GM19099 (cell line): ENCODE results near the gene SPATA3.

ENCODE experiments used
- POLR2A ChIP-seq: IDR thresholded peaks from 3 replicates; pipeline ENCODE4 v1.6.1; 2011; ENCODE audit warnings: low read depth; ENCODE audit not compliant: insufficient read length; ENCODE audit errors: extremely low read depth

The SPATA3 gene

GRCh38 chr2:230958820-230959756, 36.8 kb upstream of the SPATA3 start:
- no peak for TF ChIP-seq POLR2A

DNA sequence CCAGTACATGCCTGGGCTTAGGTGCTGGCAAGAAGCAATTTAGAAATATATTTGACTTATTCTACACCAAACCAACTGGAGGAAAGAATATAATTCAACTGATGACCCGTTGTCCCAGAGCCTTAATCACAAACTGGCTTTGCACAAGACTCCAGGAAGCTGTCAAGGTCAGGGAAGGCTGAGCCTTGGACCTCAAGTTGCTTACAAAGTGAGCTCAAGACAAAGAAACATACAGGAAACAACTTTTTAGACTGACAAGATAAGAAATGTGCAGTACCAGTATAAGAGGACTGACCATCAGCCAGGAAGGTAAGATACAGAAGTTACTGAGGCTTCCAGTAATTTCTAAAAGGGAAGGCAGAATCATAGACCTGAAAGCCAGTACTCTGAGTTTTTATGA, 35.9 kb upstream of the SPATA3 start:
- no peak for TF ChIP-seq POLR2A

- TF ChIP-seq POLR2A: no peak
Observed at GRCh38 chr2:230961091-230961491, 34.8 kb upstream of the SPATA3 start.

- no peak for TF ChIP-seq POLR2A
Observed at GRCh38 chr2:230964136-230964730, 31.7 kb upstream of the SPATA3 start.

DNA sequence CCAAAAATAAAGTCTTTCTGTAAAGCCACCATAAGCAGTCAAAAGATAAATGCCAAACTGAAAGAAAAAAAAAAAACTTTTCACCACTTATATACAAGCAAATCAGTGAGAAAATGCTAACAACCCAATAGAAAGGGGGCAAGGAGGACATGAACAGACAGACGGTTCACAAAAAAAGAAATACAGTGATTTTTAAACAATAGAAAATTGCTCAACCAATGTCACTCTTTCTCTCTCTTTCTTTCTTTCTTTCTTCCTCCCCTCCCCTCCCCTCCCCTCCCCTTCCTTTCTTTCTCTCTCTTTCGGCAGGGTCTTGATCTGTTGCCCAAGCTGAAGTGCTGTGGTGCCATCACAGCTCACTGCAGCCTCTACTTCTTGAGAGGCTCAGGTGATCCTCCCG, 28.8 kb upstream of the SPATA3 start:
- TF ChIP-seq POLR2A: no peak

GRCh38 chr2:230968921-230969658, 26.8 kb upstream of the SPATA3 start:
- TF ChIP-seq POLR2A: no peak

GRCh38 chr2:230969659-230970015, 26.3 kb upstream of the SPATA3 start:
- TF ChIP-seq POLR2A: no peak

DNA sequence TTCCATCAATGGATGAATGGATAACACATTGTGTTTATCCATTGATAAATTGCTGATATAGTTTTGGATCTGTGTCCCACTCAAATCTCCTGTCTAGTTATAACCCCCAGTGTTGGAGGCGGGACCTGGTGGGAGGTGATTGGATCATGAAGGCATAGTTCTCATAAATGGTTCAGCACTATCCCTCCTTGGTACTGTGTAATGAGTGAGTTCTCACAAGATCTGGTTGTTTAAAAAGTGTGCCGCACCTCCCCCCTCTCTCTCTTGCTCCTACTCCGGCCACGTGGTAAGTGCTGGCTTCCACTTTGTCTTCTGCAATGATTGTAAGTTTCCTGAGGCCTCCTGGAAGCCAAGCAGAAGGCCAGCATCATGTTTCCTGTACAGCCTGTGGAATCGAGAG, 23.9 kb upstream of the SPATA3 start:
- no peak for TF ChIP-seq POLR2A

- no peak for TF ChIP-seq POLR2A
Observed at GRCh38 chr2:230974096-230974913, 21.6 kb upstream of the SPATA3 start.

GRCh38 chr2:230975927-230976326, 20.0 kb upstream of the SPATA3 start:
- TF ChIP-seq POLR2A: no peak

DNA sequence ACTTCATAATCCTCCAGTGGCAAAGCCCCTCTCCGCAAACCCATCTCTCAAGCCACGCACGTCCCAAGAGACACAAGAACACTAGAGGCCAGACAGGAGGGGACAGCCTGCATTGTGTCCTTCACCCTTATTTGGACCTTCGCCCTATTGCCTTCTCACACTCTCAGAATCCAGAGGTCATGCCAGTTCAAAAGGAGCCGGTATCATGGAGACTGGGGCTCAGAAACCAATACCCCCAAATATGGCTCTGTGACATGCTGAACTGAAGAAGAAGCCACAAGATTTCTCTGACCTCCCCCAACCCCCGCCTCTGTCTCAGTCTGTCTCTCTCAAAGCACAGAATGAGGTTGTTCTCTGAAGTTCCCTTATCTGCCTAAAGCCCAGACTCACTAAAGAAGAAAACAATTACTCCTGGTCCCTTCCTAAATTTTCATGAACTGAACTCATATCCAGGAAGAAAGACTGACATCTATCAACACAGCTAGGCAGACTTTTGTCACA, 19.2 kb upstream of the SPATA3 start:
- TF ChIP-seq POLR2A: peak; percentile 30

DNA sequence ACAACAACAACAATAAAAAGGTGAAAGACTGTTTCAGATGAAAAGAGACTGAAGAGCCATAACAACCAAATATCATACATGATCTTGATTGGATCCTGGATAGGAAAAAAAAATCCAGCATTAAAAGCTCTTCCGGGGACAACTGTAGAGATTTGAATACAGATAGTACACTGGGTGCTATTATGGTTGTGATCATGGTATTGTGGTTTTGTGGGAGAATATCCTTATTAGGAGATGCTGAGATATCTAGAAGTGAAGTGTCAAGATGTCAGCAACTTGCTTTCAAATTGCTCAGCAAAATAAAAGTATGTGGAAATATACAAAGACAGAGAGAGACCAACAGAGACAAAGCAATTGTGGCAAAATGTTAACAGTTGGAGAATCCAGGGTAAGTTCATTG, 15.5 kb upstream of the SPATA3 start:
- no peak for TF ChIP-seq POLR2A

DNA sequence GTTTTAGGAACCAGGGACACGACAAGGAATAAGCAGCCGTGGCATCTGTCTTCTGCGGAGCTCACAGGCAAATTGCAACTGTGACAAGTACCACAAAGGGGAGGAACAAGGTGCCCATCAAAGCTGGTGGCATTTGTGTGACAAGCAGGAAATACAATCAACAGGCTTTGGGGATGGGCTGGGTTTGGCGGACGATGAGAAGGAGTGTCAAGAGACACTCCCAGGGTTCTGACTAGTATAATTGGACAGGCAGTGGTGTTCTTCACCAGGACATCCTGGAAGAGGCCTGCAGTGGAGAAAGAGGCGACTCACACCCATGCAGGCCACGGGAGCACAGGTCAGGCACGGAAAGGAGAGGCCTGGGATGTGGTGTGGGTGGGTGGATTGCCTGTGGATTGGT, 14.2 kb upstream of the SPATA3 start:
- TF ChIP-seq POLR2A: no peak

- TF ChIP-seq POLR2A: no peak
Observed at GRCh38 chr2:230982126-230982525, 13.8 kb upstream of the SPATA3 start.

DNA sequence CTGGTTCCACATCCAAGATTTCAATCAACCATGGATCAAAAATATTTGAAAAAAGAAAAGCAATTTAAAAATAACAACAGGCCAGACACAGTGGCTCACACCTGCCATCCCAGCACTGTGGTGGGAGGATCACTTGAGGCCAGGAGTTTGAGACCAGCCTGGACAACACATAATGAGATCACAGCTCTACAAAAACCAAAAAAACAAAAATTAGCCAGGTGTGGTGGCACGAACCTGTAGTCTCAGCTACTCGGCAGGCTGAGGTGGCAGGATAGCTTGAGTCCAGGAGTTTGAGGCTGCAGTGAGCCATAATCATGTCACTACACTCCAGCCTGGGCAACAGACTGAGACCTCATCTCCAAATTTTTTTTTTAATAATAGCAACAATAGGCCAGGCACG, 13.4 kb upstream of the SPATA3 start:
- TF ChIP-seq POLR2A: no peak
